A673 (cell line): ENCODE results near the gene DES.

Source experiments
- CTCF ChIP-seq: fragments of 300-800, 200-600 bp; sonication (generic); conservative IDR thresholded peaks from 2 replicates; pipeline ENCODE4 v1.5.1; 2017; ENCODE audit warnings: low read depth, mild to moderate bottlenecking, antibody characterized with exemption, low read length, moderate library complexity, mixed read lengths
- EZH2 ChIP-seq: fragments of 200-600 bp; sonication (generic); IDR thresholded peaks from 2 replicates; pipeline ENCODE4 v1.6.1; 2017; ENCODE audit warnings: borderline replicate concordance, low read depth, mild to moderate bottlenecking, mixed read lengths, antibody characterized with exemption, low read length; ENCODE audit not compliant: poor library complexity, severe bottlenecking

DNA sequence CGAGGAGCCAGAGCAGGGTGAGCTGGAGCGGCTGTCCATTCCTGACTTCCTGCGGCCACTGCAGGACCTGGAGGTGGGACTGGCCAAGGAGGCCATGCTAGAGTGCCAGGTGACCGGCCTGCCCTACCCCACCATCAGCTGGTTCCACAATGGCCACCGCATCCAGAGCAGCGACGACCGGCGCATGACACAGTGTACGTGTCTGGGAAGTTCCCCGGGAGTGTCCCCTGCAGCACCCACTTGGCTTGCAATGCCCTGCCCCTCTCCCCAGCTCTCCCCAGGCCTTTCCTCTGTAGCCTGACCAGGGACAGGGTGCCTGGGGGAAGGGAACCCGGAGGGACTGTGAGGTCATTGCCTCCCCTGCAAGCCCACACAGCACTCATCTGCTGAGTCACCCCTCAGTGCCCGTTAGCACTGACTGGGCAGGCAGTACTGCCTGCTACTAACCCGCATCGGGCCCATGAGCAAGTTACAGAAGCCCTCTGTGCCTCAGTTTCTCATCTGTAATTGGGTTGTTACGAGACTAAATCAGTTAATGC lies 51.1 kb downstream of the DES start:
- TF ChIP-seq CTCF = no peak
- TF ChIP-seq EZH2 = no peak
